Anterior cingulate cortex (tissue), 58 donors: ENCODE measurements around the gene ERCC1.
A peak's percentile ranks its signal among the peaks of the same experiment; 100 is the strongest.

Experiments
- DNase-seq, 58 donors: peaks; one replicate each; lab custom pipeline; 2025; lab: John Stamatoyannopoulos, UW

Gene ERCC1

GRCh38 chr19:45423589-45424190 lies at the start of gene ERCC1:
TSS of gene ERCC1 (minus strand) at chr19:45423917. CDS start at chr19:45423374, 543 bp downstream.
- DNase-seq, result peak; percentile 45 to 96 (median 90)

- no peak for DNase-seq
These were observed 49.6 kb upstream of the ERCC1 start for GRCh38 chr19:45473367-45473681.

- DNase-seq, result no peak
These were observed 49.0 kb upstream of the ERCC1 start for GRCh38 chr19:45472563-45473366.

- DNase-seq, result no peak
These were observed 48.3 kb upstream of the ERCC1 start for GRCh38 chr19:45471931-45472562.

- DNase-seq, result no peak
These were observed 47.6 kb upstream of the ERCC1 start for GRCh38 chr19:45471111-45471930.

- no peak for DNase-seq
These were observed 47.0 kb upstream of the ERCC1 start for GRCh38 chr19:45470762-45471081.

- peak in 6 of 58 donors; percentile 6 to 67 (median 35) for DNase-seq
These were observed 46.4 kb upstream of the ERCC1 start for GRCh38 chr19:45469945-45470761.

- peak; percentile 35 to 95 (median 84) for DNase-seq
These were observed 45.6 kb upstream of the ERCC1 start for GRCh38 chr19:45469132-45469944.

GRCh38 chr19:45468803-45469131 lies 45.0 kb upstream of the ERCC1 start:
- DNase-seq, result peak in 2 of 58 donors; percentile 26 to 38

- peak in 5 of 58 donors; percentile 5 to 47 (median 36) for DNase-seq
These were observed 44.5 kb upstream of the ERCC1 start for GRCh38 chr19:45468159-45468651.

- DNase-seq, result peak; percentile 66 to 100 (median 93)
These were observed 43.9 kb upstream of the ERCC1 start, which contains the start of gene FOSB for GRCh38 chr19:45467456-45468158. TSS of gene FOSB (plus strand) at chr19:45467996. CDS start at chr19:45468587, 591 bp downstream.

GRCh38 chr19:45467115-45467455 lies 43.4 kb upstream of the ERCC1 start:
- DNase-seq, result peak in 1 of 58 donors; percentile 42

- no peak for DNase-seq
These were observed 41.2 kb upstream of the ERCC1 start for GRCh38 chr19:45464852-45465441.

- DNase-seq, result no peak
These were observed 40.6 kb upstream of the ERCC1 start for GRCh38 chr19:45464274-45464673.

- DNase-seq, result no peak
These were observed 39.5 kb upstream of the ERCC1 start for GRCh38 chr19:45463241-45463640.

- no peak for DNase-seq
These were observed 38.5 kb upstream of the ERCC1 start for GRCh38 chr19:45462174-45462573.

- DNase-seq, result no peak
These were observed 37.2 kb upstream of the ERCC1 start for GRCh38 chr19:45460807-45461347.

- DNase-seq, result no peak
These were observed 34.1 kb upstream of the ERCC1 start for GRCh38 chr19:45457776-45458175.
